PFSK-1 (cell line): ENCODE measurements around the gene TMEM97.

ENCODE experiments used
- POLR2AphosphoS5 ChIP-seq: IDR thresholded peaks from 2 replicates; pipeline ENCODE4 v1.6.1; 2012; ENCODE audit warnings: low read depth, mild to moderate bottlenecking, control low read depth, low read length, moderate library complexity
- SIN3A ChIP-seq: IDR thresholded peaks from 2 replicates; pipeline ENCODE4 v1.6.1; 2012; ENCODE audit warnings: mild to moderate bottlenecking, low read length, moderate library complexity, borderline replicate concordance; ENCODE audit not compliant: insufficient read depth
- TAF1 ChIP-seq: IDR thresholded peaks from 2 replicates; pipeline ENCODE4 v1.6.1; 2012; ENCODE audit warnings: low read length, control low read depth, borderline replicate concordance; ENCODE audit not compliant: insufficient read depth
- TF ChIP-seq, protein P1 (sequence below), 2 experiments: IDR thresholded peaks; 2 replicates each; pipeline versions ENCODE4 v1.6.1 to v1.8.0; 2011 to 2012; ENCODE audit warnings: low read depth in 2 of 2, low read length in 2 of 2, control low read depth in 1 of 2, inconsistent platforms in 1 of 2, mild to moderate bottlenecking in 1 of 2, moderate library complexity in 1 of 2; ENCODE audit not compliant: insufficient read depth in 1 of 2

GRCh38 chr17:28317099-28317965, 1.7 kb upstream of the TMEM97 start:
- no peak for TF ChIP-seq POLR2AphosphoS5
- TF ChIP-seq, protein P1, sequence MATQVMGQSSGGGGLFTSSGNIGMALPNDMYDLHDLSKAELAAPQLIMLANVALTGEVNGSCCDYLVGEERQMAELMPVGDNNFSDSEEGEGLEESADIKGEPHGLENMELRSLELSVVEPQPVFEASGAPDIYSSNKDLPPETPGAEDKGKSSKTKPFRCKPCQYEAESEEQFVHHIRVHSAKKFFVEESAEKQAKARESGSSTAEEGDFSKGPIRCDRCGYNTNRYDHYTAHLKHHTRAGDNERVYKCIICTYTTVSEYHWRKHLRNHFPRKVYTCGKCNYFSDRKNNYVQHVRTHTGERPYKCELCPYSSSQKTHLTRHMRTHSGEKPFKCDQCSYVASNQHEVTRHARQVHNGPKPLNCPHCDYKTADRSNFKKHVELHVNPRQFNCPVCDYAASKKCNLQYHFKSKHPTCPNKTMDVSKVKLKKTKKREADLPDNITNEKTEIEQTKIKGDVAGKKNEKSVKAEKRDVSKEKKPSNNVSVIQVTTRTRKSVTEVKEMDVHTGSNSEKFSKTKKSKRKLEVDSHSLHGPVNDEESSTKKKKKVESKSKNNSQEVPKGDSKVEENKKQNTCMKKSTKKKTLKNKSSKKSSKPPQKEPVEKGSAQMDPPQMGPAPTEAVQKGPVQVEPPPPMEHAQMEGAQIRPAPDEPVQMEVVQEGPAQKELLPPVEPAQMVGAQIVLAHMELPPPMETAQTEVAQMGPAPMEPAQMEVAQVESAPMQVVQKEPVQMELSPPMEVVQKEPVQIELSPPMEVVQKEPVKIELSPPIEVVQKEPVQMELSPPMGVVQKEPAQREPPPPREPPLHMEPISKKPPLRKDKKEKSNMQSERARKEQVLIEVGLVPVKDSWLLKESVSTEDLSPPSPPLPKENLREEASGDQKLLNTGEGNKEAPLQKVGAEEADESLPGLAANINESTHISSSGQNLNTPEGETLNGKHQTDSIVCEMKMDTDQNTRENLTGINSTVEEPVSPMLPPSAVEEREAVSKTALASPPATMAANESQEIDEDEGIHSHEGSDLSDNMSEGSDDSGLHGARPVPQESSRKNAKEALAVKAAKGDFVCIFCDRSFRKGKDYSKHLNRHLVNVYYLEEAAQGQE (IDR thresholded peaks at IDR 0.05; ENCODE audit: insufficient read depth in 1 of 2, low read depth in 2 of 2, low read length in 2 of 2), result no peak
- TF ChIP-seq TAF1, result no peak
- no peak for TF ChIP-seq SIN3A
